ENCODE data around the gene OR2L5. TPM values are rescaled to one million over a fixed set of nuclear protein-coding genes. Genes with fewer than 3 reads are reported as not detected.

Gene OR2L5
- total RNA-seq, 1 experiment from 2014 or later, result not detected

GRCh38 chr1:248046536-248046935 lies 33.1 kb downstream of the OR2L5 start, which contains the start of gene OR2L3:
TSS of gene OR2L3 (plus strand) at chr1:248046836. CDS start at chr1:248060682, 13,846 bp downstream.
- RAD21 ChIA-PET (ENCODE audit: low non-redundant PET in 1 of 2, low total read pairs in 2 of 2, uncharacterized antibody in 2 of 2, unreplicated experiment in 2 of 2), result no interaction called here
- no peaks in the 10 kb centered on the region for H3K36me3 ChIP-seq (ENCODE audit: control insufficient read depth in 1 of 2, insufficient read depth in 2 of 2, low read length in 2 of 2)
- H3K9me2 ChIP-seq (ENCODE audit: insufficient read depth), result no peaks in the 10 kb centered on the region
- ATAC-seq (no peak), DNase-seq (ENCODE audit: low read depth, low spot score) (no peak)
- intact Hi-C loops (cut with micrococcal nuclease), result no loop called here
- CTCF ChIA-PET, result no interaction called here
- H3K4me1 ChIP-seq (ENCODE audit: control insufficient read depth in 1 of 2, insufficient read depth in 2 of 2, low read length in 2 of 2), result no peaks in the 10 kb centered on the region
- POLR2A ChIA-PET, result no interaction called here
- no TSS peak for BruUV-seq (replicated peaks)
- H3K4me2 ChIP-seq (ENCODE audit: low read length), result no peak within 1 kb of the TSS
- H3K27me3 ChIP-seq (ENCODE audit: insufficient read depth, low read length), result no peaks in the 10 kb centered on the region
- no peak within 1 kb of the TSS for H2AFZ ChIP-seq (ENCODE audit: low read depth, low read length, poor library complexity, severe bottlenecking)
- no peak within 1 kb of the TSS for H3K9ac ChIP-seq (ENCODE audit: low read length)
- no peak within 1 kb of the TSS for H3K4me3 ChIP-seq (replicated peaks in 1 of 2; ENCODE audit: low read depth in 1 of 2, low read length in 2 of 2)
- H4K20me1 ChIP-seq (ENCODE audit: insufficient read depth), result no peaks in the 10 kb centered on the region
- peaks cover 0 to 12% of the 10 kb centered on the region in 2 experiments; a peak in 2 of 4 replicates for H3K9me3 ChIP-seq (ENCODE audit: control insufficient read depth in 1 of 2, insufficient read depth in 1 of 2, low read depth in 1 of 2, low read length in 2 of 2)
- TF ChIP-seq POLR2A (IDR thresholded peaks at IDR 0.05; ENCODE audit: borderline replicate concordance, extremely low read depth, insufficient read depth, insufficient read length) (no peak), ATF3 (IDR thresholded peaks at IDR 0.05) (no peak), SIN3A (IDR thresholded peaks at IDR 0.05; ENCODE audit: low read depth) (no peak), SRF (IDR thresholded peaks at IDR 0.05; ENCODE audit: low read depth) (no peak), ZFX (IDR thresholded peaks at IDR 0.05) (no peak), POLR2AphosphoS5 (IDR thresholded peaks at IDR 0.05; ENCODE audit: low read depth, low read length) (no peak), RAD21 (IDR thresholded peaks at IDR 0.05; ENCODE audit: low read depth) (no peak), CTCF (IDR thresholded peaks at IDR 0.05 in 2 of 3, conservative IDR thresholded peaks at IDR 0.05 in 1 of 3; ENCODE audit: borderline replicate concordance in 1 of 3, insufficient read depth in 1 of 3, low read depth in 2 of 3, low read length in 2 of 3) (no peak), EZH2 (IDR thresholded peaks at IDR 0.05) (no peak), ZBTB33 (IDR thresholded peaks at IDR 0.05; ENCODE audit: extremely low read depth, insufficient replicate concordance, low read length) (no peak), FOSL1 (IDR thresholded peaks at IDR 0.05; ENCODE audit: low read depth) (no peak), MAX (IDR thresholded peaks at IDR 0.05) (no peak), TCF7L2 (IDR thresholded peaks at IDR 0.05; ENCODE audit: borderline replicate concordance, extremely low read depth, insufficient read depth, insufficient read length) (no peak), EZH2phosphoT487 (IDR thresholded peaks at IDR 0.05; ENCODE audit: borderline replicate concordance) (no peak), EGR1 (IDR thresholded peaks at IDR 0.05; ENCODE audit: low read depth) (no peak), CBX3 (IDR thresholded peaks at IDR 0.05; ENCODE audit: low read depth) (no peak), JUND (IDR thresholded peaks at IDR 0.05) (no peak)
- no peaks in the 10 kb centered on the region for H3K79me2 ChIP-seq (ENCODE audit: insufficient read depth, low read length)
- H3K27ac ChIP-seq (ENCODE audit: low read depth, low read length), result no peak within 1 kb of the TSS
